ENCODE measurements around the gene ROBO1.

The ROBO1 gene

DNA sequence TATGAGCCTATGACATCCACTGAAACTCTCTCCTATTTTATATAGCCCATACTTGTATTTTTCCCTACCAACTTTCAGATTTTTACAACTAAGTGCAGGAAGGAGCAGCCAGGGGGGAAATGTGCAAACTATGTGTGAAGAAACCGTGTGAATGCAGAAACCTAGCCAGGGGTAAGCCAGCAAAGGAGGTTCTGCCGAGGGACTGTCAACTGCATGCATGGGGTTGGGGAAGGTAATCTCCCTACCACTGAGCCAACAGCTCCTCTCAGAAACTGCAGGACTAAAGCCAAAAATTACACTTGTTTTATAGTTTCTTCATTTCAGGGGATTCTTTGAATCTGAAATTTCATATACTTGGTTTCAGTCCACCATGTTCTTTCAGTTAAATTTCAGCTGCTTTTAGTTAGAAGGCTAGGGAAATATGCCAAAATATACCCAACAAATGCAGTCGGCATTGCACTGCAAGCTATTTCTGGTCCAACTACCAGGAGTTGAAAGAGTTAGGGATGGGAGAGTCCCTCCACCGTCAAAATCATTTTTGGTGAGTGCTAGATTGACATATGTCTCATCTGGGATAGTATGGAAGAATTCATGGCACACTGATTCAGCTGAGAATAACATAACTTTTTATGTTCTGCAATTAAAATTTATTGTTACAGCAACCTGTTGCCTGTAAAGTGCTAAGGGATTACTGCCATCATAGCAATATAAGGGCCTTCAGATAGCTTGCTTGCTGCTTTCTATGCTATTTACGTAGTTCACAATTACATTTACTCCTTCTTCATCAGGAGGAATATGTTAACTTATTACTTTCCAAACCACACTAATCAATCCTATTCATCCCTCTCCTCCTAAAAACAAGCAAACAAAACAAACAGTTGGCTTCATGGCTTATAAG, 904.2 kb downstream of the ROBO1 start:
- no peak for DNase-seq

DNA sequence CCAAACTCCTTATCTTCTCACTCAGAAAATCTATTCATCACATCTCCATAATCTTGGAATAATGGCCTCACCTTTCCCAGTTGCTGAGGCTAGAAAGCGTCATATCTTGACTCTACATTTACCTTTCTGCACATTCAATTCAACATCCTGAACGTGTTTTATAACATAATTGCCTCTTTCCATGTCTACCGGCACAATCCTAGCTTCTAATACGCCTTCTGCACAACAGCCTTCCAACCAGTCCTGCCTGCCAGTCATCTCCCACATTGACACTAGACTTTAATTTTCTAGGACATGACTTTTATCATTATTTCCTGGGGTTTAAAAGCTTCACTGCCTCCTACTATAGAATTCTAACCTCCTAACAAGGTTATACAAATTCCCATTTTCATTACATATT, 906.6 kb downstream of the ROBO1 start:
- no peak for DNase-seq

DNA sequence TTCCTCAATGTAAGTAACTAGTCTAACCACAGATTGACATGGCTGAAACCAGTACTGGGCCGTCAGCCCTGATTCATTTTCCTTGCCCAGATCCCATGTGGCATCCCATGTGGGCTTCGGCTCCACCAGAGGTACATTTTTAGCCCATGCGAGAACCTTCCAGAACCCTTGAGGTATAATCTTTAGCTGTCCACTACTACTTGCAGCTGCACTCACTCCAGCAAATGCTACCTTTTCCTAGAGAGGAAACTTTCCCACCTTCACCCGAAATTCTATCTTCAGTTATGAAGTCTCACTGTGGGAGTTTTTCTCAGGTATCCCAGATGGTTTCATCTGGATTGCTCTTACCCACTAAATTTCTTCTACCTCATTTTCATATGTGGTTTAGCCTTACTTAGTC, 907.2 kb downstream of the ROBO1 start:
- no peak for DNase-seq

DNA sequence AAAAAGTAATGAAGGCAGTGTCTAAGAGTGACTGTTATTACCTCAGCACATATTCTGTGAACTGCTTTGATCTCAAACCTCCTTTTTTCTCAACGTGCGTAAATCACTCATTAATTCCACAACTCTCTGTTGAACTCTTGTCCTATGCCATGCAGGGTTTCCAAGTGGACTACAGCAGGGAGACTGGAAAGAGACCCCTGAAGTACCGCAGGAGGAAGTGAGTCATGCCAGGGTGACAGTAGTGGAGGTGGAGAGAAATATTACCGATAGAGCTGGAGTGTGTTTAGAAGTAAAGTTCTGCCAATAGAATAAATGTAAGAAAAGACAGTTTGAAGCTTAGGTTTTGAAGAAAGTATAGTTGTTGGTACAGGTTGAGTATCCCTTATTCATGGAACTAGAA, 908.9 kb downstream of the ROBO1 start:
- no peak for DNase-seq

DNA sequence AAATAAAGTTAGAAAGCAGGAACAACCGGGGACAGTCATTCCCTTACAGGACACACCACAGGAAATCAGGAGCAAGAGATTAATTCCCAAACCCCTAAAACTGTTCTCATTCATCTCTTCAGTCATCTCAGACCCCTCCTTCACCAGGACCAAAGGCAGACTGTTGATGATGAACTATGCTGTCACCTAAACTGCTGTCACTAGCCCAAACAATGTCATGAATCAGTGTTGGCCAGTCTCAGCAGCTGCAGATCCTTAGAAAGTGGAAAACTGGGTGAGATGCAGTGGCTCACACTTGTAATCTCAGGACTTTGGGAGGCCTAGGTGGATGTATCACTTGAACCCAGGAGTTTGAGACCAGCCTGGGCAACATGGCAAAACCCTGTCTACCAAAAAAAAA, 909.6 kb downstream of the ROBO1 start:
- DNase-seq = no peak

DNA sequence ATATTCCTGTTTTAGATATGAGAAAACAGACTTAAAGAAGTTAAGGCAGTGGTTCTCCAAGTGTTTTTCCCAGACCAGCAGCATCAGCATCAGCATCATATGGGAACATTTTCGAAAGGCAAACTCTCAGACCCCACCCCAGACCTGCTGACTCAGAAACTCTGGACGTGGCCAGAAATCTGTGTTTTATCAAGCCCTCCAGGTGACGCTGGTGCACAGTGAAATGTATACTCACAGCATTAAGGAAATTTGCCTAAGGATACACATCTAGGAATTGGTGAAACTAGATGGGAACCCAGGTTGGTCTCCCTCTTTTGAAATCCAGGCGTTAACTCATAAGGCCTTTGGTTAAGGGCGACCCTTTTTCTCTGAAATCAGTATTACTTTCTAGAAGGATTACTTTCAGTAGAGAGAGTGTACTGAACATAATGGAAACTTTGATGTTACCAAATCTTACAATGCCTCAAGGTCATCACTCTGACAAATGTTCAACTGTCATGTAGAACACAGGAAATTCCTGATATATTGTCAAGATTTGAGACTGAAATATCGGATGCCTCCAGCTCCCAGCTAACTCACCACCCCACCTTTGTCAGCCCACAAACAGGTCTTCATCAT, 910.2 kb downstream of the ROBO1 start:
- DNase-seq = no peak

DNA sequence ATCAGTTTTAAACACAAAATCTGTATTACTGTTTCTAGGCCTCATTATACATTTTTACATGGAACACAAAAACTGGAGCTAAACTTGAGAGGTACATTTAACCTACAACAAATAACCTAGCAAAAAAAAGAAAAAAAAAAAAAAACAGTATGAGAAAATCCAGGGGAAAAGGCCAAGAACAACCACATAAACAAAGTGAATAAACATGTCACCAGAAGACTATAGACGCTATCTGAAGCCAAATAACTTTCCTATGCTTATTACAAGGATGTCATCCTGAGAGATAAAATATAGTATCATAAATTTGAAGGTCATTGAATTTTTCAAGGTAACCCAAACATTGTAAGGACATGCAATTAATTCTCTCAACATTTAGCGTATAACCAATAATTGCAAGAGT, 911.6 kb downstream of the ROBO1 start:
- no peak for DNase-seq

DNA sequence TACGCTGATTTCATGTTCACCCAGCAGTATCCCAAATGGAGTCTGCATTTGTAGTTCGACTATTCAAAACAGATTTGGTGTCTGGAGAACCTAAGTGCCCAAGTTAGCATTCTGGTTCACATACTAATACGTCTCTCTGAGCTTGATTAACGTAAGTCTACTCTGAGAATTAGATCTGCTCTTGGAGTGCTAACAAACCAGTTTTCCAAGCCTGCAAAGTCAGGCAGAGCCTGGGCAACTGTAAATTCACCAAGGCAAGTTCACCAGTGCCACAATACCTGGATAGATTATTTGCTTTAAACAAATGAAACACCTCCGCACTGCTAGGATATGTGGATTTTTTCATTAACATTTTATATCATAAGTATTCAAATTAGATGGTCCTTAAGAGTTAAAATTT, 912.6 kb downstream of the ROBO1 start:
- DNase-seq = no peak

DNA sequence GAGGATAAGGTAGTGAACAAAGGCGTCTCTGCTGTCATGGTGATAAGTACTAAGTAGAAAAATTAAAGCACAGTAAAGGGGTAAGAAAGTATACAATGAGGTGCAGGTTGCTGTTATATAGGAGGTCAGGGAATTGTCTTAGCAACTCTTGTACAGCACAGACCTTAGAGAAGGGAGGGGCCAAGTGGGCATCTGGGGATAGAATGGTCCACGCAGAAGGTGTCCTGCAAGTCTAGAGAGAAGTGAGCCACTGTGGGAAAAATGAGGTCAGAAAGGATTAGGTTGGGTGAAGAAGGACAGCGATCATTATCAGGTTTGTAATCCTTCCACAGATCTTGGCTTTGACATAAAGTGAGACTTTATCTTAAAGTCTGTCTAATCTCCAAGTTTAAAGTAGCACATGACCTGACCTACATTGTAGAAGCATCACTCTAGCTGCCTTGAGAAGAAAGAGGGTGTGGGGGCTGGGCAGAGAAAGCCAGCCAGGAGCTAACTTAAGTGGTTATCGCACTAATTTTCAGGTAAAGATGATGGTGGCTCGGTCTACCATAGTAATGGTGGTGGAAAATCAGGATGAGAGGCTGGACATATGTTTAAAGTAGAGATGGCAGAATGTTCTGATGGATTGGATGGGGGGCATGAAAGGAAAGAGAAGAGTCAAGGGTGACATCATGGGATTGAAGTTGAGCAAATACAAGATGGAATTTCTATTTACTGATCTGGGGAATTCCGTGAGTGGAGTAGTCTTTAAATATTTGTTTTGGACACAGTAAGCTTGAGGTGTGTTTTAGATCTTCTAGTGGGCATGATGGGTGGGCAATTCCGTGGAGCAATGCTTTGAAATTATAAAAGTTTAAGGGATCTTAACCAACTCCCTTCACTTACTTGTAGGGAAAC, 919.2 kb downstream of the ROBO1 start:
- DNase-seq = no peak

DNA sequence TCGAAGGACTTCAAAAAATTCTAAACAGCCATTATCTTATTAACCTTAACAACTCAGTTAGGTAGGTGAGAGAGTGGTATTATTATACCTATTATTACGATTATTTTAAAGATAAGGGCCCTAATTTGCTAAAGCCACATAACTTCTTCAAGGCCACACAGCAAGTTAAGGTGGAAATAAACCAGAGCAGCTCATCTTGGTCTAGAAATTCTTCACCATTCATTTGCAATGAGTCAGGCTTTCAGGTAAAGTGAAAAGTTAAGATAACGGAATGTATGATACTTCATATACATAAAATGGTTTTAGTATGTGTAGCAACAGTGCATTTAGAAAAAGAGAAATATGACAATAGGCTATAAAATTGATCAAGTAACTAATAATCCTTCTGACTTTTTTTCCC, 920.2 kb downstream of the ROBO1 start:
- no peak for DNase-seq

DNA sequence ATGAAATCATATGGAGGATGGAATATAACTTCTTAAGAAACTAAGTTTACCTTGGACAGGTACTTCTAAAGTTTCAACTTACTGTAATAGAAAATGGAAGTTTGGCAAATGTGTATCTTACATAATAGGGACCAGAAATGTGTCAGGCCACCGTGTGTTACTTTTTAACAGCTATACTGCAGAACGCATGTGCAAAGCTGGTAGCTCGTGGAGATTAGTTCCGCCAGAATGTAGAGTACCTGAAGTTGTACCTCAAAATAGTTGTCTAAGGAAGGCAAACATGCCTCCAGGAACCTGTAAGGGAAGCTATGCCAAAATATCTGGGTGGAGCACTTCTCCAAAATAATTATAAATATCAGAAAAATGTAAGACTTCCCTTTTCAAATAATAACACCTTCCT, 920.6 kb downstream of the ROBO1 start:
- DNase-seq = no peak

DNA sequence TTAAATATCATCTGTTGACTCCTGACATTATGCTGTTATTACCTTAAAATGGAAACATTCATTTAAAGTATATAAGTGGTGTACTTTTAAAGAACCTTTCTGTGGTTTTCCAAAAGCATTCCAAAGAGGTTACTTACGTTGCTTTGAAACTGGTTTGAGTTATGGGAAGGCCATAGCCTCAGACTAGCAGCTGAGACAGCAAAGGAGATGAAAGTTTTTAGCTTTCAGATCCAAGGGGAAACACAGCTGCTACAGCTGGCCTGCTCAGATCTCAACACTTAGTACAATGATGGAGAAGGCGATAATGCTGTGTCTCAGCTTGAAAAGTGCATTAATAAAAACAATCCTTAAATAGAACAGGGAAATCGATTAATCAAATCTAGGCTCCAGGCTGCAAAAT, 921.1 kb downstream of the ROBO1 start:
- DNase-seq = no peak

DNA sequence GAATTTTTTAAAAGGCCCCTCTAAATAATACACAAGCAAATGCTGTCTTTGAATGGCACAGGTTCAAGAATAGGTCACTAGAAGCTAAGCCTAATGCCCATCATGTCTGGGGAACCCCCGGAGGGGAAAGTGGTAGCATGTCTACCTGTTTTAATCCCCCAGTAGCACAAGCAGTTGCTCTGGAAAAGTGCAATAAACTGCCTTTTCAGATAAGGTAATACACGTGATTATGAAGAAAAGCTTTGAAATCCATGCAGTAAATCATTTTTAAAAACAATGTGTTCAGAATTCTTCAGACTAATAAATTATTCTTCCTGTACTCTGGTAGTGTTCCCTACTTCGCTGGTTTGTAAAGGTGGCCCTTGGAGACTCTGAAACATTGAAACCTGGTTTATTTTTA, 922.2 kb downstream of the ROBO1 start:
- DNase-seq = no peak

DNA sequence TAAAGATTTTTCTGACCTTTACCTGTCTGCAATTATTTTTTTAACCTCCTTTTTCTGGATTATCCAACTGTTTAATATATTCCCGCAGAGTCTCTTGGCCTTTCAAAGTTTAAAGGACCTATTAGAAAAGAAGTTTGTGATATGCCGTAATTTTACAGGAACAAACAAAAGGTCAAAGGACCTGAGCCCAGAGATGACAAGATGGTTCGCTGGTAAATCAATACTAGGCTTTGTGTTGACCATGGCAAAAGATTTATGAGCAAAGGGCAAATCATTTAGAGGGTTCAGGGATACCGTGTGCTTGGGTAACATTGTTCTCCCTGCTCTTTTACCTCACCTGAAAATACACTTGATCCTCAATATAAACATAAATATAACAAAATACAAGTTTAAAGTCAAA, 923.5 kb downstream of the ROBO1 start:
- no peak for DNase-seq

DNA sequence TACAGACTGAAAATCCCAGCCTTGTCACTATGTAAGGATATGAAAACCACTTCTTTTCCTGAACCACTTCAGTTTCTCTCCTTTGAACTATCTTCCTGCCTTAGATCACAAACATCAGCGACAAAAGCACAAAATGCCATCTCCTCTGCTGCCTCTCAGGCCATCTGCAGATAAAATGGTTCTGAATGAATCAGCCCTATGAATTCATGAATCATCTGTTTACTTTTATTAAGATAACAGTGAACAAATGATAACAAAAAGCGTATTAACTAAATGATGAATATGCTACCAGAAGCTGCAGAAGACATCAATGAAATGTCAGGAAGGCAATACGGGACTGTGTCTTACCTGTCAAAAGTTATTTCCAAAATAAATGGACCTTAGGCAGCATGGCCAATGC, 928.1 kb downstream of the ROBO1 start:
- DNase-seq = no peak

DNA sequence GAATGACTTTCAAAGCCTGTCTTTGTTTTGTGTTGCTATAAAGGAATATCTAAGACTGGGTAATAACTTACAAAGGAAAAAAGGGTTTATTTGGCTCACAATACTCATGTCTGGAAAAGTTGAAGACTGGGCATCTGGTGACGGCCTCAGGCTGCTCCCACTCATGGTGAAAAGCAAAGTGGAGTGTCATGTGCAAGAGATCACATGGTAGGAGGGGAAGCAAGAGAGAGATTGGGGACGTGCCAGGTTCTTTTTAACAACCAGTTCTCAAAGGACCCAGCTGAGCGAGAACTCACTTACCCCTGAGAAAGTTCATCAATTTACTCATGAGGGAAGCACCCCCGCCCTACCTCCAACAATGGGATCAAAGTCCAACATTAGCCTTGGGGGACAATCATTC, 929.4 kb downstream of the ROBO1 start:
- no peak for DNase-seq

DNA sequence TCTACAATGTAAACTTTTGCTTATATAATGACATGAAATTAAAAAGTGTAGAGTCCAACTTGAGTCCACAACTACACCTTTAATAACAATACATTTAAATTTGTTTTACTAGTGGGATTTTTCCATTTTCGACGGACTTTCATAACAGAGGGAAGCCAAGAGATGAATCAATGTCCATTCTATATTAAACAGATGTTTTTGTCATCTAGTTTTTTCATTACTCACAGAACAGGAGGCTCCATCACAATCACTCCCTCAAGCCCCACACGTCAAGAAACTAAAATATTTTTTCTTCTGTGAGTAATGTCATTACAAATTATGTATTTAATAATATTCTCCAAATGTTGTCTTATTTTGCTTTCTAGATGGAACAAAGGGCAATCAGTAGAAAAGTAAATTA, 932.9 kb downstream of the ROBO1 start:
- DNase-seq = no peak

DNA sequence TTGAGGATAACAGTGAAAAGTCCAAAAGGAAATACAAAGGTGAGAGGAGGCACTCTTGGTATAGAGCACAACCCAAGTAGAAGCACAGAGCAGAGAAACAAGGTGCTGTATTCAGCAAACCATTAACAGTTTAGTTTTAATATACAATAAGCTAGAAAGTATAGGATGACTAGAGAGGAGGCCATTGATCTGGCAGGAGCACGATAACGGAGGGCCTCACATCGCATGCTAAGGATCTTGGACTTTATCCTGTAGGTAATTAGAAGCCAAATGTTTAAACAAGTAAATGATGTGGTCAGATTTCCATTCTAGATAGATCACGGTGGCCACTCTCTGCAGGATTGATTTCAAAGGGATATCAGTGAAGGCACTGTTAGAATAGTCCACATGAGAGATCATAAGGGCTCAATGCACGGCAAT, 935.0 kb downstream of the ROBO1 start:
- no peak for DNase-seq

DNA sequence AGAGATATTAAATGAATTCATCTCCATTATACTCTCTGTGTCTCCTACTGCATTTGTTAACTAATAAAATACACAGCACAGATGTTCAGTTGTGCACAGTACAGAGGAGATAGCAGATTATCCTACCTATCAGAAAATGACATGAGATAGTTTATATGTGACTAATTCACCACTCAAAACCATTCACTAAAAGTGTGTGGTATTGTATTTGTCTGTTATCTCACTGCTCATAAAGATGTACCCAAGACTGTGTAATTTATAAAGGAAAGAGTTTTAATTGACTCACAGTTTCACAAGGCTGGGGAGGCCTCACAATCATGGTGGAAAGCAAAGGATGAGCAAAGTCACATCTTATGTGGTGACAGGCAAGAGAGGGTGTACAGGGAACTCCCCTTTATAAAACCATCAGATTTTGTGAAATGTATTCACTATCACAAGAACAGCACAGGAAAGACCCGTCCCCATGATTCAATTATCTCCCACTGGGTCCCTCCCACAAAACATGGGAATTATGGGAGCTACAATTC, 936.3 kb downstream of the ROBO1 start:
- DNase-seq = no peak

DNA sequence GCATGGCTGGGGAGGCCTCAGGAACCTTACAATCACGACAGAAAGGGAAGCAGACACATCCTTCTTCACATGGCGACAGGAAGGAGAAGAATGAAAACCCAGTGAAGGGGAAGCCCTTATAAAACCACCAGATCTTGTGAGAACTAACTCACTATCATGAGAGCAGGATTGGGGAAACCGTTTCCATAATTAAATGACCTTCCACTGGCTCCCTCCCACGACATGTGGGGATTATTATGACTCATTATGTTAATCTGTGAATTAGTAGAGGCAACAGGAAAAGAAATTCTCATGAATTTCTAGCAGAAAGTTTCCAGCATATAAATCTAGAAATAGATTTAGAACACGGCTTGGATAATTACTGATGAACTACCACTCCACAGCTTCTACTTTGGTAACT, 937.3 kb downstream of the ROBO1 start:
- no peak for DNase-seq

DNA sequence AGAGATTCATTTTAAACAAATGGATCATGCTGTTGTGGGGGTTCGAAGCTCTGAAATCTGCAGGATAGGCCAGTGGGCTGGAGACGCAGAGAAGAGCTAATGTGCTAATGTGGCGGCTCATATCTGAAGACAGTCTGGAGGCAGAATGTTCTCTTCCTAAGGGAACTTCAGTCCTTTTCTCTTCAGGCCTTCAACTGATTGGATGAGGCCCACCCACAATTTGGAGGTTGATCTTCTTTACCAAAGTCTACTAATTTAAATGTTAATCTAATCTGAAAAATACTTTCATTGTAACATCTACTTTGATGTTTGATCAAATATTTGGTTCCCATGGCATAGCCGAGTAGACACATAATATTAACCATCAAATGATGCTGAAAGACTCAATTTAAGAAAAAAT, 940.2 kb downstream of the ROBO1 start:
- no peak for DNase-seq

DNA sequence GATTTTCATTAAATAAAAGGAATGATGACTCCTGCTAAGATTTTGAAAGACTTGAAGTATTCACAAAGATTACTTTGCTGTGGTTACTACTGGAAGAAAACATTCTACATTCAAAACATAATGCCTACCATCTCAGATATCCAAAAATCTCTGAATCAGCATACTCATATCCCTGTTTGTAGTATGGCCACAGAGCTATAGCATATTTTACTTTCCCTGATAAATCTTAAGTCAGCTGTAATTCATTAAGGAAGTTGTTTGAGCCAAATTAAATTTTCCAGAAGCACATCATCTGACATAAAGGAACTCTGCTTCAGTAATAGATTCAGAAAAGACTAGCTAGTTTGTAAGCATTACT, 942.0 kb downstream of the ROBO1 start:
- no peak for DNase-seq

DNA sequence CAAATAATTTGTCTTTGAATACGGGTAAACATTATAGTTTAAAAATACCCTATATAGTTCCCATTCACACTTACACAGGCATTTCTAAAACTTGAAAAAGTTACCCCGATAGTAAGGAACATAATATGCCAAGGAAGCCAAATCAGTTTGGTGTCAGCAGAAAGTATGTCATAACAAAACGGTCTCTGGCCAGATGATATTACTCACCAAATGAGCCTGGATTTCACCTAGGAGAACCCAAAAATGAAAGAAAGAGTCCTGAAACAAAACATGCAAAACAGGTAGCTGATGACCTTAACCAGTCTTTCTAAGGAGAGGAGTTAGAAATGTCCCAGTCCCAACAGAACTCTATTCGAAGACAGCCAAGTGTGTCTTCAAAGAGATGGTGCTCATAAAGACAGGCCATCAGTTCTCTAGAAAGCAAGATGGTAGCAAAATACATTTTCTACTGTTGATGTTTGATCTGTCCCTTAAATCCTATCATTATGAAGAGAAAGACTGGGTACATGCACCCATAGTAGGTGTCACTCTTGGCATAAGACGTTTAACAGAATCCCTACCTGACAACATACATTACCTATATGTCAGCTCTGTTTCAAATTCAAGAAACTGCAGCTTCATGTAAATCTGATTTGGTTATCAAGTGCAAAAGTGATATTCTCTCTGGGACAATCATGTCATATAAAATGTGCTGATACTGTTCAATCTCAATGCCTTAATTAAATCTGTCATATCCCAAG, 942.5 kb downstream of the ROBO1 start:
- DNase-seq = no peak

Measured in stimulated activated CD4-positive, alpha-beta T cell treated with anti-CD3 and anti-CD28 coated beads, Interleukin-2, amount 100 ng/mL, for 48 hours (primary cell).